ENCODE results near the gene CRB3. TPM values are rescaled to one million over a fixed set of nuclear protein-coding genes. Genes with fewer than 3 reads are reported as not detected.

The CRB3 gene
- total RNA-seq, 2 experiments from 2014 or later, result 7.9 to 9.4 TPM

DNA sequence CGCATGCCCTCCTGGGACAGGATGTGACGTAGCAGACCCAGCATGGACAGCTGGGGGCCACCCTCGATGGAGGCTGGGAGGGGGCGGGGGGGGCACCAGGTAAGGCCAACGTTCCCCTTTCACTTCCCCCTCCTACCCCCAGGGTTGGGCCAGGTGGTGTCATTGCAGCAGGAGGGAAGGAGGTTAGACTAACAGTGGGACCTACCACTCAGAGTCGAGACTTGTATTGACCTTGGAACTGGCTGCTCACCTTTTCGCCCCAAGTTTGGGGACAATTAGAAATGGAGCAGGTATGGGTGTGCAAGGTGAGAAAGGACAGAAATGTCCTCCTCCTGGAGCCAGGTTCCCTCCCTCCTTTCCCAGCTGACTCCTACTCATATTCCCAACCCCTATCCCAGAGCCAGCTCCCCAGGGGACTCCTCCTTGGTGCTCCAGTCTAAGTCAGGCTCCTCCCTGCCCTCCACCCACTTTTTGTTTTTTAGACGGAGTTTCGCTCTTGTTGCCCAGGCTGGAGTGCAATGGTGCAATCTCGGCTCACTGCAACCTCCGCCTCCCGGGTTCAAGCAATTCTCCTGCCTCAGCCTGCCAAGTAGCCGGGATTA, 21.9 kb upstream of the CRB3 start:
- no peaks in the 10 kb centered on the region for H3K27me3 Mint-ChIP-seq
- no peak for DNase-seq
- no peak overlapping the region for H3K27ac Mint-ChIP-seq
- no peak overlapping the region for H3K4me3 Mint-ChIP-seq
- intact Hi-C loops (cut with DNase I, micrococcal nuclease), result no loop called here
- TF ChIP-seq, protein P1, sequence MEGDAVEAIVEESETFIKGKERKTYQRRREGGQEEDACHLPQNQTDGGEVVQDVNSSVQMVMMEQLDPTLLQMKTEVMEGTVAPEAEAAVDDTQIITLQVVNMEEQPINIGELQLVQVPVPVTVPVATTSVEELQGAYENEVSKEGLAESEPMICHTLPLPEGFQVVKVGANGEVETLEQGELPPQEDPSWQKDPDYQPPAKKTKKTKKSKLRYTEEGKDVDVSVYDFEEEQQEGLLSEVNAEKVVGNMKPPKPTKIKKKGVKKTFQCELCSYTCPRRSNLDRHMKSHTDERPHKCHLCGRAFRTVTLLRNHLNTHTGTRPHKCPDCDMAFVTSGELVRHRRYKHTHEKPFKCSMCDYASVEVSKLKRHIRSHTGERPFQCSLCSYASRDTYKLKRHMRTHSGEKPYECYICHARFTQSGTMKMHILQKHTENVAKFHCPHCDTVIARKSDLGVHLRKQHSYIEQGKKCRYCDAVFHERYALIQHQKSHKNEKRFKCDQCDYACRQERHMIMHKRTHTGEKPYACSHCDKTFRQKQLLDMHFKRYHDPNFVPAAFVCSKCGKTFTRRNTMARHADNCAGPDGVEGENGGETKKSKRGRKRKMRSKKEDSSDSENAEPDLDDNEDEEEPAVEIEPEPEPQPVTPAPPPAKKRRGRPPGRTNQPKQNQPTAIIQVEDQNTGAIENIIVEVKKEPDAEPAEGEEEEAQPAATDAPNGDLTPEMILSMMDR (IDR thresholded peaks at IDR 0.05), result no peak
- ChIA-PET CTCF (interaction anchor here (1.1 kb wide), 1 partner anchor 168 kb away, joined by 4 read pairs; no protein-coding TSS in a partner anchor), POLR2A (no interaction called here)
- no peak overlapping the region for H3K27ac ChIP-seq (ENCODE audit: low read depth in 1 of 2, low read length in 2 of 2)
- peaks cover 15% of the 10 kb centered on the region for H3K36me3 Mint-ChIP-seq (ENCODE audit: low read depth)
- no peaks in the 10 kb centered on the region for H3K4me1 Mint-ChIP-seq (ENCODE audit: low read depth)
- H3K9me3 ChIP-seq (ENCODE audit: control insufficient read depth in 1 of 2, insufficient read depth in 1 of 2, low read length in 2 of 2), result no peaks in the 10 kb centered on the region
- no peak for ATAC-seq (ENCODE audit: poor library complexity)
- no peaks in the 10 kb centered on the region for H3K27me3 ChIP-seq (ENCODE audit: control insufficient read depth in 1 of 2, insufficient read depth in 2 of 2, low read length in 2 of 2)
- no peaks in the 10 kb centered on the region for H3K36me3 ChIP-seq (ENCODE audit: insufficient read depth, low read length)
- no peak overlapping the region for H3K4me3 ChIP-seq (ENCODE audit: low read length)
- H3K4me1 ChIP-seq (ENCODE audit: insufficient read depth, low read length), result no peaks in the 10 kb centered on the region
- H3K9me3 Mint-ChIP-seq, result no peaks in the 10 kb centered on the region

DNA sequence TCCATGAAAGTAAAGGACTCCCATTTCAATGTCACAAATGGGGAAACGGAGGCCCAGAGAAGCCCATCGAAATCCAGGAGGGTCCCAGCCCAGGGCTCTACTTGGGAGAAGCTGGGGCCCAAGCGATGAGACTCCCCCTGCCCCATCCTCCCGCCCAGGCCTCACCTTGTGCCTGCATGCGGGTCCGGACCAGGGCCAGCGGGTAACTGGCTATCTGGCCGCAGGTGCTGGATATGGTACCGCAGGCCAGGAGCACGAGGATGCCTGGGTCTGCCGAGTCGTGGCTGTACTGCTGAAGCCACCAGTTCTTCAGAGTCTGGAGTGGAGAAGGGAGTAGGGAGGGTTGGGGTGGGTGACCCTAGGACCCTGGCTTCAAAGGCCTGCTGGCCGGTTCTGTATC, 20.1 kb upstream of the CRB3 start:
- Mint-ChIP-seq H3K4me3 (no peak overlapping the region), H3K36me3 (ENCODE audit: low read depth) (peaks cover 15% of the 10 kb centered on the region), H3K9me3 (no peaks in the 10 kb centered on the region), H3K27me3 (no peaks in the 10 kb centered on the region), H3K4me1 (ENCODE audit: low read depth) (no peaks in the 10 kb centered on the region), H3K27ac (no peak overlapping the region)
- no peaks in the 10 kb centered on the region for H3K9me3 ChIP-seq (ENCODE audit: control insufficient read depth in 1 of 2, insufficient read depth in 1 of 2, low read length in 2 of 2)
- no peak overlapping the region for H3K27ac ChIP-seq (ENCODE audit: low read depth in 1 of 2, low read length in 2 of 2)
- DNase-seq (no peak), ATAC-seq (ENCODE audit: poor library complexity) (no peak)
- POLR2A ChIA-PET, result no interaction called here
- H3K4me3 ChIP-seq (ENCODE audit: low read length), result no peak overlapping the region
- no peaks in the 10 kb centered on the region for H3K4me1 ChIP-seq (ENCODE audit: insufficient read depth, low read length)
- intact Hi-C loops (cut with DNase I, micrococcal nuclease), result no loop called here
- TF ChIP-seq, protein P1 (IDR thresholded peaks at IDR 0.05), result no peak
- no peaks in the 10 kb centered on the region for H3K36me3 ChIP-seq (ENCODE audit: insufficient read depth, low read length)
- no peaks in the 10 kb centered on the region for H3K27me3 ChIP-seq (ENCODE audit: control insufficient read depth in 1 of 2, insufficient read depth in 2 of 2, low read length in 2 of 2)
- CTCF ChIA-PET, result no interaction called here

DNA sequence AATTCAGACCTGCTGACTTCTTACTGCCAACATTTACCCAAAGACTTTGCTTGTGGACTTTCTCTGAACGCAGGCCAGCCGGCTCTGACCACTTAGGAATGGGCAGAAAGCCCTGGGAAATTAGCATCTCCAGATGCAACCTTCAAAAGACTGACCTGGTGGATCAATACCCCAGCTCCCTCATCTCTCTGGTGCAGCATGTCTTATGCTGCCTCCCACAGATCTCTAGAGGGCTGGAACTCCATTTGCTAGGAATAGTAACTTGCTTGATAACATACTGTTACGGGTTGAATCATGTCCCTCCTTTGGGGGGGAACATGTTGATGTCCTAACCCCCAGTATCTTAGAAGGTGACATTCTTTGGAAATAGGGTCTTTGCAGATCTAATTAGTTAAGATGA, 17.6 kb upstream of the CRB3 start:
- H3K36me3 Mint-ChIP-seq (ENCODE audit: low read depth), result peaks cover 15% of the 10 kb centered on the region
- Histone ChIP-seq H3K36me3 (ENCODE audit: insufficient read depth, low read length) (no peaks in the 10 kb centered on the region), H3K9me3 (ENCODE audit: control insufficient read depth in 1 of 2, insufficient read depth in 1 of 2, low read length in 2 of 2) (no peaks in the 10 kb centered on the region), H3K4me3 (ENCODE audit: low read length) (no peak overlapping the region), H3K4me1 (ENCODE audit: insufficient read depth, low read length) (no peaks in the 10 kb centered on the region), H3K27me3 (ENCODE audit: control insufficient read depth in 1 of 2, insufficient read depth in 2 of 2, low read length in 2 of 2) (no peaks in the 10 kb centered on the region), H3K27ac (ENCODE audit: low read depth in 1 of 2, low read length in 2 of 2) (no peak overlapping the region)
- ChIA-PET POLR2A (no interaction called here), CTCF (no interaction called here)
- no peak for ATAC-seq (ENCODE audit: poor library complexity)
- no peak overlapping the region for H3K4me3 Mint-ChIP-seq
- H3K9me3 Mint-ChIP-seq, result no peaks in the 10 kb centered on the region
- H3K4me1 Mint-ChIP-seq (ENCODE audit: low read depth), result no peaks in the 10 kb centered on the region
- no peak for DNase-seq
- H3K27me3 Mint-ChIP-seq, result no peaks in the 10 kb centered on the region
- TF ChIP-seq, protein P1 (IDR thresholded peaks at IDR 0.05), result no peak
- intact Hi-C loops (cut with DNase I, micrococcal nuclease), result no loop called here
- no peak overlapping the region for H3K27ac Mint-ChIP-seq

All from CD4-positive, alpha-beta T cell (primary cell).